NCI-H446 treated with DMSO at 0.1 percent for 48 hours (cell line): Measurements from ENCODE around the gene ST6GALNAC3.
A peak's percentile ranks its signal among the peaks of the same experiment; 100 is the strongest.
"Not testable (repeated sequence)": the region's sequence is repeated elsewhere in the genome, so short reads cannot be mapped to it uniquely, and the experiment has no call there.

Experiments used
- DNase-seq: peaks from one replicate; lab custom pipeline; 2025; lab: John Stamatoyannopoulos, UW

ST6GALNAC3 gene

GRCh38 chr1:76341816-76342215, 267.3 kb downstream of the ST6GALNAC3 start:
- not testable (repeated sequence) for DNase-seq

- no peak for DNase-seq
These were observed 268.8 kb downstream of the ST6GALNAC3 start for GRCh38 chr1:76343356-76343755.

- no peak for DNase-seq
These were observed 277.1 kb downstream of the ST6GALNAC3 start for GRCh38 chr1:76351655-76352054.

- no peak for DNase-seq
These were observed 278.3 kb downstream of the ST6GALNAC3 start for GRCh38 chr1:76352741-76353435.

- DNase-seq: no peak
These were observed 279.7 kb downstream of the ST6GALNAC3 start for GRCh38 chr1:76354236-76354635.

- DNase-seq: no peak
These were observed 292.2 kb downstream of the ST6GALNAC3 start for GRCh38 chr1:76366726-76367125.

GRCh38 chr1:76371941-76372340, 297.4 kb downstream of the ST6GALNAC3 start:
- DNase-seq: peak; percentile 20

- DNase-seq: no peak
These were observed 299.5 kb downstream of the ST6GALNAC3 start for GRCh38 chr1:76374086-76374485.

- DNase-seq: no peak
These were observed 302.7 kb downstream of the ST6GALNAC3 start for GRCh38 chr1:76377247-76377646.

GRCh38 chr1:76379506-76379905, 305.0 kb downstream of the ST6GALNAC3 start:
- peak; percentile 95 for DNase-seq

- no peak for DNase-seq
These were observed 307.0 kb downstream of the ST6GALNAC3 start for GRCh38 chr1:76381450-76382097.

- no peak for DNase-seq
These were observed 313.7 kb downstream of the ST6GALNAC3 start for GRCh38 chr1:76388261-76388660.

- peak; percentile 98 for DNase-seq
These were observed 315.9 kb downstream of the ST6GALNAC3 start for GRCh38 chr1:76390456-76390855.

- no peak for DNase-seq
These were observed 320.5 kb downstream of the ST6GALNAC3 start for GRCh38 chr1:76395059-76395458.

- DNase-seq: no peak
These were observed 327.6 kb downstream of the ST6GALNAC3 start for GRCh38 chr1:76402128-76402527.

- no peak for DNase-seq
These were observed 333.8 kb downstream of the ST6GALNAC3 start for GRCh38 chr1:76408303-76408702.

GRCh38 chr1:76410499-76410898, 336.0 kb downstream of the ST6GALNAC3 start:
- DNase-seq: no peak

GRCh38 chr1:76418531-76418930, 344.0 kb downstream of the ST6GALNAC3 start:
- peak; percentile 21 for DNase-seq

- DNase-seq: no peak
These were observed 345.1 kb downstream of the ST6GALNAC3 start for GRCh38 chr1:76419603-76420002.

GRCh38 chr1:76425201-76426145, 350.9 kb downstream of the ST6GALNAC3 start:
- peak; percentile 65 for DNase-seq

- no peak for DNase-seq
These were observed 352.1 kb downstream of the ST6GALNAC3 start for GRCh38 chr1:76426606-76427005.

- no peak for DNase-seq
These were observed 353.5 kb downstream of the ST6GALNAC3 start for GRCh38 chr1:76428028-76428427.

- no peak for DNase-seq
These were observed 356.0 kb downstream of the ST6GALNAC3 start for GRCh38 chr1:76430531-76430930.
